Nucleus accumbens (tissue), 56 donors: ENCODE results near the gene GON4L.
A peak's percentile ranks its signal among the peaks of the same experiment; 100 is the strongest.
"Not testable (repeated sequence)": the region's sequence is repeated elsewhere in the genome, so short reads cannot be mapped to it uniquely, and the experiment has no call there.

Source experiments
- DNase-seq, 56 donors: peaks; one replicate each; lab custom pipeline; 2025; lab: John Stamatoyannopoulos, UW

The GON4L gene

DNA sequence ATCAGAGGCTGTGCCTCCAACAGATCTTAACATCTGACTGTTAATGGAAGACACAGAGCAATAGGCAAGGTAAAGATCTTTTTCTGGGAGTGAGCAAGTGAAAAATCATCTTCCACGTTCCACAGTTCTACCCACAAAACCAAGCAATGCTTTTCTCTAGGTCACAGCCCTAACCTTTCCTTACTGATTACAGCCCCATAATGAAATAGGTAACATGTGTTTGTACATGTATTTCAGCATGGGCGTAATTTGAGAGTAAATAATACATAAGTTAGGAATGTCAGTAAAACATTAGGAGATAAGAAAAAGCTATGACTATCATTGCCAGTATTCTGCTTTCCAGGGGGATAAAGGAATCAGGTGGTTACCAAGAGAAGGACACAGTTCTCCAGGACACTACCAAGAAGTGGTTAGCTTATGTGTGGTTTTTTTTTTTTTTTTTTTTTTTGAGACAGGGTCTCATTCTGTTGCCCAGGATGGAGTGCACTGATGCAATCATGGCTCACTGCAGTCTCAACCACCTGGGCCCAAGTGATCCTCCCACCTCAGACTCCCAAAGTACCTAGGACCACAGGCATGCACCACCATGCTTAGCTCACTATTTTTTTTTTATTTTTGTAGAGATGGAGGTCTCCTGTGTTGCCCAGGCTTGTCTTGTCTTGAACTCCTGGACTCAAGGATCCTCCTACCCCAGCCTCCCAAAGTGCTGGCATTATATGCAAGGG lies 96.1 kb downstream of the GON4L start:
- no peak for DNase-seq

DNA sequence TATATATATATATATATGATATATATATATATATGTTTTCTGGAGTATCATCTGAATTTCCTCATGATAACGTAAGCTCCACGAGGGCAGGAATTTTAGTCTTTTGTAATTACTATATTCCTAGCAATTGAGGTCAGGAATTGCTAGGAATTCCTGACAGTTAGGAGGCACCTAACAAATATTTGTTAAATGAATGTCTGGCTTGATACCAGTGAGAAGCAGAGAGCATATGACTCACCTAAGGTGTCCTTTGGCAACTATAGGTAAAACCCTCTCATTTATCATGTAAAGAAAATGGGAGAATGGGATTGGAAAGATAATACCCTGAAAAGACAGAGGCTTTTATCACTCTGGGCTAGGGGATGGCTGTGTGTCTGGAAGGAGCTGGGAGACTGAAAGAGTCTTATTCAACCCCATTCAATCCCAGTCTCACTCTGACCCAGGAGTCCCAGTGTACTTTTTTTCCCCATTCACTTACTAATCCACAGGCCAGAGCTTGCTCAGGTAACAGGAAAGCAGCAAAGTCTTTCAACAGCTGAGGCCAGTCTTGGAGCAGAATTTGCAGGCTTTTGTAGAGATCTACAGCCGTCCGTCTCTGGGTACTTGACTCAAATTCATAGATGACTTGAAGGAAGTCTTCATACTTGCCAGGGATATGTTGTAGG lies 96.9 kb downstream of the GON4L start:
- no peak for DNase-seq

DNA sequence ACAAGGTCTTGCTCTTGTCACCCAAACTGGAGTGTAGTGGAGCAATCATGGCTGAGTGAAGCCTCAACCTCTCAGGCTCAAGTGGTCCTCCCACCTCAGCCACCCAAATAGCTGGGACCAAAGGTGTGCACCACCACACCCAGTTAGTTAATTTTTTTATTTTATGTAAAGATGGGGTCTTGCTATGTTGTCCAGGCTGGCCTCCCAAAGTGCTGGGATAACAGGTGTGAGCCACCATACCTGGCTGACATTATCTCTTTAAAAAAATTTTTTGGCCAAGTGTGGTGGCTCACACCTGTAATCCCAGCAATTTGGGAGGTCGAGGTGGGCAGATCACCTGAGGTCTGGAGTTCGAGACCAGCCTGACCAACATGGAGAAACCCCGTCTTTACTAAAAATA lies 98.0 kb downstream of the GON4L start:
- DNase-seq: not testable (repeated sequence)

DNA sequence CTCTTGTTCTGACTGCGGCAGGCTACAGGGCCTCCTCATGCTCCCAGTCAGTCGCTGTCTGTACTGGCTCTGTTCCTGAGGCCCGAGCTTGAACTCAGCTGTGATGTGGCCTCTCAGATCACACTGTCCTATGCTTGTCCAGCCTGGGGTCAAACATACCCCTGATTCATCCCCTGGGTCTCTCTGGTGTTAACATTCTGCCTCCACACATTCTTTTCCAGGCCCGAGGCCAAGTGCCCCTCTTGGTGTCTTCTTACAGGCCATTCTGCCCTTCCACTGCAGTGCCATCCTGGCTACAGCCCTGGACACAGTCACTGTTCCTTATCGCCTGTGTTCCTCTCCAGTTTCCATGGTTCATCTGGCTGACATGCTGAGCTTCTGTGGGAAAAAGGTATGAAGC lies 108.9 kb downstream of the GON4L start:
- DNase-seq: not testable (repeated sequence)

DNA sequence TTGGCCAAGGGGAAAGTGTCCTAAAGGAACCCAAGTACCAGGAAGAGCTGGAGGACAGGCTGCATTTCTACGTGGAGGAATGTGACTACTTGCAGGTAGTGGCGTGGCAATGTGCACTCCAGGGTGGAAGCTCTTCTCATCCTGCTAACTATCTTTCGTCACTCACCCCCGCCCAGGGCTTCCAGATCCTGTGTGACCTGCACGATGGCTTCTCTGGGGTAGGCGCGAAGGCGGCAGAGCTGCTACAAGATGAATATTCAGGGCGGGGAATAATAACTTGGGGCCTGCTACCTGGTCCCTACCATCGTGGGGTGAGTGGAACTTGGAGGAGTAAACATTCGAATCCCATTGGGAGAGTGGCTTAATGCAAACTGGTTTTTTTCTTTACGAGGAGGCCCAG lies 109.4 kb downstream of the GON4L start:
- not testable (repeated sequence) for DNase-seq

DNA sequence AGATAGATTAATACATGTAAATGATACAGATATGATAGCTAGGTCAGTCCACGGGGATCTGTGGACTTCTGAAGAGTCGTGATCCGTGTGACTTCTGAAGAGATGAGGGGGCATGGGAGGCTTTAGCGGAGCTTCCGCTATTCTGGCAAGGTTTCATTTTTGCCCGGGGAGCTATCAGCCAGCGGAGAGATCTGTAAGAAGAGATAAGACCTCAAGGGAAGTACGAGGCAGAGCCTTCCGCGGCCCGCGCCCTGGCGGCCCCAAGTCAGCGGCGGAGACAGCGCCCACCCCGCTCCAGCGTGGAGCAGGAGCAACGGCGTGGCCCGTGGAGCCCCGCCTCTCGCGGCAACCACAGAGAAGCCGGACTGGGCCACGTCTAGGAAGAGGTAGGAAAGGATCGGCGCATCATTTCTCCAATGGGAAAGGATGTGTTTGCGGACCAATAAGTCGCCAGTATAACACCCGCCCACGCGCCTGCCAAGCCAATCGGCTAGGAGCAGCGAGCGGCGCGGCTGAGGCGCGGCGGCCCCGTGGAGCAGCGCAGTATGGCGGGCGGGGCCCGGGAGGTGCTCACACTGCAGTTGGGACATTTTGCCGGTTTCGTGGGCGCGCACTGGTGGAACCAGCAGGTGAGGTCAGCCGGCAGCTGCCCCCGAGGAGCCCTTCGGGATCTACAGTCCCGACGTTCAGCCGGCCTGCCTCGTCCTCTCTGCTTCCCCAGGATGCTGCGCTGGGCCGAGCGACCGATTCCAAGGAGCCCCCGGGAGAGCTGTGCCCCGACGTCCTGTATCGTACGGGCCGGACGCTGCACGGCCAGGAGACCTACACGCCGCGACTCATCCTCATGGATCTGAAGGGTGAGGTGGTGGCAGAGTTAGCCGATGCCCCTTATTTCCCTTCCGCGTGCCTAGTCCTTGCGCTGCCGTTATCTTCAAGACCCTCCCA lies 111.5 kb downstream of the GON4L start:
- DNase-seq: peak; percentile 24 to 98 (median 90)

DNA sequence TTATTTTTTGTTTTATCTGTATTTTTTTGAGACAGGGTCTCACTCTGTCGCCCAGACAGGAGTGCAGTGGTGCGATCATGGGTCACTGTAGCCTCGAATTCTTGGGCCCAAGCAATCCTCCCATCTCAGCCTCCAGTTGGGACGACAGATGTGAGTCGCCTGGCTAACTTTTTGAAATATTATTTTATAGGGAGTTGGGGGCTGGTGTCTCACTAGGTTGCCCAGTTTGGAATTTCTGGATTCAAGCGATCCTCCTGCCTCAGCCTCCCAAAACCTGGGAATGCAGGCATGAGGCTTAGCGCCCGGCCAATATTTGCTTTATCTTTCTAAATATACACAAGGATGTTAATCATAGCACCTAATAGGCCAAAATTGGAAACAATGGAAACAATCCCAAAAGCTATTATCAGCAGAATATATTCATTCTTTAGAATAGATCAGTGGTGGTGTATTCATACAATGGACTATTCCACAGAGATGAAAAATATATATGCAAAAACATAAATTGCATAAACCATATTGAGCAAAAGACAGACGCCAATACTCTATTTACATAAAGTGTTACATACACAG lies 112.2 kb downstream of the GON4L start:
- DNase-seq: no peak

DNA sequence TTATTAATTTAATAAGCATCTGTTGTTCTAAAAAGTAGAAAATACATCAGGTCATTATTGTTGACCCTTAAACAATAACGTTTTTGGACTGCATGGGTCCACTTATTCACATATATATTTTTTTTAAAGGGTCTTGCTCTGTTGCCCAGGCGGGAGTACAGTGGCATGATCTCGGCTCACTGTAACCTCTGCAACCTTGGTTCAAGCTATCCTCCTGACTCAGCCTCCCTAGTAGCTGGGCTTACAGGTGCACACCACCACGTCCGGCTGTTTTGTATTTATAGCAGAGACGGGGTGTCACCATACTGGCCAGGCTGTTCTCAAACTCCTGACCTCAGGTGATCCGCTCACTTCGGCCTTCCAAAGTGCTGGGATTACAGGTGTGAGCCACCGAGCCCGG lies 115.1 kb downstream of the GON4L start:
- no peak for DNase-seq

DNA sequence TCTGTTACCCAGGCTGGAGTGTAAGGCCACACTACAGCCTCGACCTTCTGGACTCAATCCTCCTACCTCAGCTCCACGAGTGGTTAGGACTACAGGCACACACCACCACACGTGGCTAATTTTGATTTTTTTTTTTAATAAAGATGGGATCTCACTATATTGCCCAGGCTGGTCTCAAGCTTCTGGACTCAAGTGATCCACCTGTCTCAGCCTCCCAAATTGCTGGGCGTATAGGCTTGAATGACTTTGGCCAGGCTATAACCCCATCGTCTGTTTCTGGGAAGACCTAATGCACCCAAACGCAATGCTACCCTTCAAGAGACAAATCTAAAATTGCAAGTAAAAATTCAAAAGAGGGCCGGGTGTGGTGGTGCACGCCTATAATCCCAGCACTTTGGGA lies 116.0 kb downstream of the GON4L start:
- no peak for DNase-seq

DNA sequence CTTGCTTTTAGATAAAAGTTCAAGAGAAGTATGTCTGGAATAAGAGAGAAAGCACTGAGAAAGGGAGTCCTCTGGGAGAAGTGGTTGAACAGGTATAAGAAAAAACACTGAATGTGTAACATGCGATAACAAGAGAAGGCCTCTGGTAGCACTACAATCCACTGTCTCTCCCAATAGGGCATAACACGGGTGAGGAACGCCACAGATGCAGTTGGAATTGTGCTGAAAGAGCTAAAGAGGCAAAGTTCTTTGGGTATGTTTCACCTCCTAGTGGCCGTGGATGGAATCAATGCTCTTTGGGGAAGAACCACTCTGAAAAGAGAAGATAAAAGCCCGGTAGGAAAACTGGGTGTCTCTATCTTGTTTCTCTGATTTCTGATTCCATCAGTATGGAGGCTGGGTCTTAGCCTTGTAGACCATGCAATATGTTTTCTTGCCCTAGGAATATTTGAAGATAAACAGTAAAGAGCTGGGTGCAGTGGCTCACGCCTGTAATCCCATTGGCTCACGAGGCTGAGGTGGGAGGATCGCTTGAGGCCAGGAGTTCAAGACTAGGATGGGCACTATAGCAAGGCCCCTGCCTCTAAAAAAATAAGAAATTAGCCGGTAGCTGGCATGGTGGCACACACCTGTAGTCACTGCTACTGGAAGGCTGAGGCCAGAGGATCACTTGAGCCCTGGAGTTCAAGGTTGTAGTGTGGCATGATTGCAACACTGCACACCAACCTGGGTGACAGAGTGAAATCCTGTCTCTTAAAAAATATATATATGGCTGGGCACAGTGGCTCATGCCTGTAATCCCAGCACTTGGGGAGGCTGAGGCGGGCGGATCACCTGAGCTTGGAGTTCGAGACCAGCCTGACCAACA lies 127.7 kb downstream of the GON4L start:
- peak in 49 of 56 donors; percentile 1 to 83 (median 38) for DNase-seq

DNA sequence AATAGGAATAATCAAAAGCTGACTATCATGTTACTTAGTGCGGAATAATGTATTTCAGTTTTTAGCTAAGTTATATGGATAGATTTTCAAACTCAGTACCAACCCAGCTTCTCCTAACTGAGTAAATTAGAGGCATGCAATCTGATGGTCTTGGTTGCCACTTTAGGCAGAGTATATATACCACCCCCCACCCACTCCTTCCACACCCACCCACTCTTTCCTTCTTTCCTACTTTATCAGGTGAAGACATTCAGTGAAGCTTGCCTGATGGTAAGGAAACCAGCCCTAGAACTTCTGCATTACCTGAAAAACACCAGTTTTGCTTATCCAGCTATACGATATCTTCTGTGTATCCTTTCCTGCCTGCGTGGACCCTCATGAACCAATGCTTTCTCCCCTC lies 131.9 kb downstream of the GON4L start:
- no peak for DNase-seq

DNA sequence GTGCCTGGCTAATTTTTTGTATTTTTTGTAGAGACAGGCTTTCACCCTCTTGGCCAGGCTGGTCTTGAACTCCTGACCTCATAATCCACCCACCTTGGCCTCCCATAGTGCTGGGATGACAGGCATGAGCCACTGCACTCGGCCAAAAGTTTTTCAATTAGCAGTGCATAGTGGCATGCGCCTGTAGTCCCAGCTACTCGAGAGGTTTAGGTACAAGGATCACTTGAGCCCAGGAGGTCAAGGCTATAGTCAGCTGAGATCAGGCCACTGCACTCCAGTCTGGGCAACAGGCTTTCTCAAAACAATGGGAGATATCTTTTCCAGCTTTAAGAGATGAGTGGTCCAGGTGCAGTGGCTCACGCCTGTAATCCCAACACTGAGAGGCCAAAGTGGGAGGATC lies 137.3 kb downstream of the GON4L start:
- no peak for DNase-seq

DNA sequence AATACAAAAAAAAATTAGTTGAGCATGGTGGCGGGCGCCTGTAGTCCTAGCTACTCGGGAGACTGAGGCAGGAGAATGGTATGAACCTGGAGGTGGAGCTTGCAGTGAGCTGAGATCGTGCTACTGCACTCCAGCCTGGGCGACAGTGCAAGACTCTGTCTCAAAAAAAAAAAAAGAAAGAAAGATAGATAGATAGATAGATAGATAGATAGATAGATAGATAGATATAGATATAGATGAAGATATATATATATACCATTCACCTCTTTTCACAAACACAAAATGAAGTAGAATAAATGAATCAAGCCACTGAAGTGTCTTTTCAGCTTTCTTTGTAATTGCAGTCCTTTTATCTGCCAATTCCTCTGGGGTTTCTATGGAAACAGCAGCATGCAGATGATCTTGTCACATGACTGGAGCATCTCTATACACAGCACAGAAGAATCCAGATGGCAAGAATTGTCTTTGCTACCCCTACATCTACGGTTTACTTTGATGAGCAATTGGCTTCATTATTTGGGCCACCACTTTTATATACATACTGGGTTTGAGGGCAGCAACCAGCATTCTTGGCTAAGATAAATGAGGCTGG lies 138.4 kb downstream of the GON4L start:
- peak in 10 of 56 donors; percentile 1 to 26 (median 7) for DNase-seq

DNA sequence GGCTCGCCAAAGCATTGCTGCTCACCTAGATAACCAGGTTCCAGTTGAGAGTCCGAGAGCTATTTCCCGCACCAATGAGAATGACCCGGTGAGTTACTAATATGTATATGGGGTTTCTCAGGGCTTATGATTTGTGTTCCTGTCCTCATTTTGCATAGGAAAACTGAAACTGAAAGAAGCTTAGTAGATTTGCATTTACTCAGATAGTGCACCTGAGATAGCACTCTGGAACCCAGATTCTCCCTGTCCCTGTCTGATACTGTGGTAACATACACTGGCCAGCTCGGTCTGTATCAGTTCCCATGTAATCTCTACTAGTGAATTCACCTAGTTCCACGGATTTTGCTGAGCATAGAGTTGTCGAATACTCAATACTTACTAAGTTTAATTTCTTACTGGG lies 140.0 kb downstream of the GON4L start:
- DNase-seq: no peak

DNA sequence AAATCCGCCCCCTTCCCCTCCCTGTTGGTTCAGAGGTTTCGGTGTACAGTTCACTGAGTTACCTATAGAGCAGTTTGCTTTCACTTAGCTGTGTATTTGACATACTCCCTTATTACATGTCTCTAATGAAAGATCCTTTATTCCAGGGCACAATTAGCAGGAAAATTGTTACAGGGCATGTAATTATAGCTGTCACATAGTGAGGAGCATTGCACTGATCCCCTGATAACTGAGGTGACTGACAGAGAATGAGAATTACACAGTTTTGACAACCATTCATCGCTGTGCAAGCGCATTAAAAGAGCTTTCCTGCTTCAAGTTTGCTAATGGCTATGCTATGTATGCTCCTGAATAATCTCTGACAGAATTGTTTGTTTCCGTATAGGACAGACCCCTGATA lies 141.2 kb downstream of the GON4L start:
- no peak for DNase-seq

DNA sequence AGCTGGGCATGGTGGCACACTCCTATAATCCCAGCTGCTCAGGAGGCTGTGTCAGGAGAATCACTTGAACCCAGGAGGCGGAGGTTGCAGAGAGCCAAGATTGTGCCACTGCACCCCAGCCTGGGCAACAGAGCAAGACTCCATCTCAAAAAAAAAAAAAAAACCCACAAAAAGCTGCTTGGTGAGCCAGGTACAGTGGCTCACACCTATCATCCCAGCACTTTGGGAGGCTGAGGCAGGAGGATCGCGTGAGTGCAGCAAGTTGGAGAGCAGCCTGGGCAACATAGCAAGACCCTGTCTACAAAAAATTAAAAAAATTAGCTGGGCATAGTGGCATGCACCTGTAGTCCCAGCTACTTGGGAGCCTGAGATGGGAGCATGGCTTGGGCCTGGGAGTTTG lies 142.0 kb downstream of the GON4L start:
- not testable (repeated sequence) for DNase-seq

DNA sequence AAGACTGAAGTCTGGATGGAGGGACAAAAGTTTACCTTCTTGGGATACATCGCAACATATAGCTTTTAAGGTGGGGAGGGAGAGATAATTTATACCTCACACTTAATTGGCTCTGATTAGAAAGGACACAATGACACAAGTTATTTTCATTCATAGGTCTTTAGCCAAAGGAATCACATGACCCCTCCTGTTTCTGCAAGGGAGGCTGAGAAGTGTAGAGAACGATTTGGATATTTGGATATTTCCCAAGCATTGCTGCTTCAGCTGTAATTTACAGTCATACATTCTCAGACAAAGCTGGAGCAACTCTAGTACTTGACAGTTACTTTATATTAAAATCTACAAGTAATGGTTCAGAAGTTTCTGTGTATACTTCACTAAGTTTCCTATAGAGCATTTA lies 143.9 kb downstream of the GON4L start:
- DNase-seq: no peak

DNA sequence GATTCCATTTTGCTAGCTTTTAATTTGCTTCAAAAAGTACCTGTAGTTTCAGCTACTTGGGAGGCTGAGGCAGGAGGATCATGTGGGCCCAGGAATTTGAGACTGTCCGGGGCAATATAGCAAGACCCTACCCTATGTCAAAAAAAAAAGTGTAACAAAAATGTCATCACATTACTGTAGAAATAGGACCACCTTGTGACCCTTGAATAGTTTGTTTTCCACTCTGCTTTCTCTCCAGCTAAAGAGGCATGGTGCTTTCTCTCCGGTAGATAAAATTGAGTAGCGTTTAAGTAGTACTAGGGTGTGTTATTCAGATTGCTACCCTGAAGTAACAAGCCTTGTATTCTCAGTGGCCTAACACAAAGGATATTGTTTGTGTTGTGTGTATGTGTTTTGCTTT lies 144.4 kb downstream of the GON4L start:
- not testable (repeated sequence) for DNase-seq

DNA sequence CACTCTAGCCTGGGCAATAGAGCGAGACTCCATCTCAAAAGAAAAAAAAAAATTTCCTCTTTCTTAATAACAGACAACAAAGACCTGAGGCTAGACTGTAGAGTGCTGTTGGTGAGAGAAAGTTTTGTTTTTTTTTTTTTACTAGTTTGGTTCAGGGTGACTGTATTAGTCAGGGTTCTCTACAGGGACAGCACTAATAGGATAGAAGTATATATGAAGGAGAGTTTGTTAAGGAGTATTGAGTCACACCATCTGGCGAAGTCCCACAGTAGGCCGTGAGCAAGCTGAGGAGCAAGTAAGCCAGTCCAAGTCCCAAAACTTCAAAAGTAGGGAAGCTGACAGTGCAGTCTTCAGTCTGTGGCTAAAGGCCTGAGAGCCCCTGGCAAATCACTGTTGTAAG lies 145.6 kb downstream of the GON4L start:
- not testable (repeated sequence) for DNase-seq
